A549 (cell line): ENCODE data around the gene MSH2. TPM values are rescaled to one million over a fixed set of nuclear protein-coding genes. Genes with fewer than 3 reads are reported as not detected.

Source experiments
- ATAC-seq, 2 experiments: fragments of 200-7000 bp in 1 of 2; fragments of >200 bp in 1 of 2; cut with Nextera tagmentation in 1 of 2; cut with Tn5 transposase in 1 of 2; 3 replicates each; pipeline versions ENCODE4 v1.8.0 to v1.9.1; 2018 to 2020; ENCODE audit warnings: mild to moderate bottlenecking in 1 of 2, moderate library complexity in 1 of 2
- CTCF ChIA-PET: fragments of 300-600 bp; sonication (Branson Sonifier 250); formaldehyde crosslinking; extraction: SDS; loops from one replicate; lab custom pipeline; 2021; ENCODE audit warnings: antibody characterized with exemption, inconsistent platforms; lab: Yijun Ruan, JAX
- POLR2A ChIA-PET: fragments of 350-600 bp; formaldehyde crosslinking; extraction: SDS; loops from one replicate; lab custom pipeline; 2021; ENCODE audit warnings: antibody characterized with exemption, inconsistent platforms; lab: Yijun Ruan, JAX
- DNase-seq, 2 experiments: peaks; one replicate each; pipeline versions ENCODE4 v3.0.0 to v3.0.0-alpha.2; 2011 to 2016; ENCODE audit warnings: low read depth in 1 of 2, low spot score in 1 of 2
- FAIRE-seq: peaks from 2 replicates; lab custom pipeline; 2011; peaks lifted over from hg19 to GRCh38; lab: Jason Lieb, UNC
- H3K27ac ChIP-seq, 2 experiments: fragments of >200 bp; sonication (Bioruptor Twin); formaldehyde crosslinking; 3 replicates each; pipeline ENCODE4 v1.5.1; 2016 to 2017
- H3K4me1 ChIP-seq: fragments of >200 bp; sonication (Bioruptor Twin); formaldehyde crosslinking; 3 replicates; pipeline ENCODE4 v1.6.1; 2016
- H3K4me2 ChIP-seq: fragments of >200 bp; sonication (Bioruptor Twin); formaldehyde crosslinking; 3 replicates; pipeline ENCODE4 v1.6.1; 2016
- H3K4me3 ChIP-seq: fragments of >200 bp; sonication (Bioruptor Twin); formaldehyde crosslinking; 3 replicates; pipeline ENCODE4 v1.5.1; 2016
- H3K9me3 ChIP-seq: fragments of >200 bp; sonication (Bioruptor Twin); formaldehyde crosslinking; 3 replicates; pipeline ENCODE4 v1.6.1; 2016
- CHD2 ChIP-seq: fragments of 150-350 bp; IDR thresholded peaks from 2 replicates; pipeline ENCODE4 v1.6.1; 2014; ENCODE audit warnings: low read length; ENCODE audit not compliant: partially characterized antibody
- CHD4 ChIP-seq: fragments of 200-600 bp; sonication (generic); IDR thresholded peaks from 2 replicates; pipeline ENCODE4 v1.6.1; 2016; ENCODE audit warnings: antibody characterized with exemption, mild to moderate bottlenecking, borderline replicate concordance
- EHF ChIP-seq: fragments of 250-450 bp; sonication (Bioruptor Pico); IDR thresholded peaks from 2 replicates; pipeline ENCODE4 v1.5.0; 2020; ENCODE audit warnings: mild to moderate bottlenecking
- EHMT2 ChIP-seq: fragments of 200-600 bp; sonication (generic); IDR thresholded peaks from 2 replicates; pipeline ENCODE4 v1.6.1; 2016; ENCODE audit warnings: antibody characterized with exemption, low read depth, mild to moderate bottlenecking, moderate library complexity
- EP300 ChIP-seq, 2 experiments: fragments of >200 bp; sonication (Bioruptor Twin); formaldehyde crosslinking; IDR thresholded peaks; 2 replicates in 1 of 2; 3 replicates in 1 of 2; pipeline ENCODE4 v1.6.1; 2016 to 2017
- ESRRA ChIP-seq: fragments of 150-350 bp; IDR thresholded peaks from 2 replicates; pipeline ENCODE4 v1.6.1; 2014; ENCODE audit warnings: mild to moderate bottlenecking, low read length, borderline replicate concordance
- FOSL2 ChIP-seq, 2 experiments: fragments of 450-650 bp in 1 of 2; fragments of >200 bp in 1 of 2; sonication (Bioruptor Twin) in 1 of 2; formaldehyde crosslinking; IDR thresholded peaks; 2 replicates each; pipeline versions ENCODE4 v1.5.0 to v1.6.1; 2016 to 2020; ENCODE audit warnings: mild to moderate bottlenecking in 1 of 2, moderate library complexity in 1 of 2
- FOXS1 ChIP-seq: fragments of 250-450 bp; sonication (Bioruptor Pico); IDR thresholded peaks from 2 replicates; pipeline ENCODE4 v1.5.0; 2020; ENCODE audit warnings: mild to moderate bottlenecking, moderate library complexity
- HDAC2 ChIP-seq: fragments of 200-600 bp; sonication (generic); IDR thresholded peaks from 2 replicates; pipeline ENCODE4 v1.6.1; 2016
- HOXB5 ChIP-seq: fragments of 250-450 bp; sonication (Bioruptor Pico); IDR thresholded peaks from 2 replicates; pipeline ENCODE4 v1.5.0; 2020; ENCODE audit warnings: mild to moderate bottlenecking, moderate library complexity
- KDM1A ChIP-seq: fragments of 200-600 bp; sonication (generic); IDR thresholded peaks from 2 replicates; pipeline ENCODE4 v1.6.1; 2016; ENCODE audit warnings: low read depth, mild to moderate bottlenecking
- KDM5A ChIP-seq: fragments of 200-600 bp; sonication (generic); IDR thresholded peaks from 2 replicates; pipeline ENCODE4 v1.6.1; 2016; ENCODE audit warnings: antibody characterized with exemption, mild to moderate bottlenecking
- NR3C1 ChIP-seq: fragments of >200 bp; sonication (Bioruptor Twin); formaldehyde crosslinking; IDR thresholded peaks from 3 replicates; pipeline ENCODE4 v1.6.1; 2017
- PHF8 ChIP-seq: fragments of 200-600 bp; sonication (generic); IDR thresholded peaks from 2 replicates; pipeline ENCODE4 v1.6.1; 2016; ENCODE audit warnings: low read depth, mild to moderate bottlenecking, antibody characterized with exemption, moderate library complexity, borderline replicate concordance
- POLR2A ChIP-seq: IDR thresholded peaks from 2 replicates; pipeline ENCODE4 v1.6.1; 2012; ENCODE audit warnings: mild to moderate bottlenecking, low read length
- RCOR1 ChIP-seq: fragments of 150-350 bp; IDR thresholded peaks from 2 replicates; pipeline ENCODE4 v1.6.1; 2014; ENCODE audit warnings: antibody characterized with exemption, low read length, low read depth
- RFX5 ChIP-seq: fragments of 450-650 bp; IDR thresholded peaks from 2 replicates; pipeline ENCODE4 v1.7.1; 2014; ENCODE audit warnings: antibody characterized with exemption, mild to moderate bottlenecking, moderate library complexity
- RNF2 ChIP-seq: fragments of 200-600 bp; sonication (generic); IDR thresholded peaks from 2 replicates; pipeline ENCODE4 v1.6.1; 2016; ENCODE audit warnings: low read depth, mild to moderate bottlenecking, antibody characterized with exemption, moderate library complexity, borderline replicate concordance
- SMC3 ChIP-seq: fragments of >200 bp; sonication (Bioruptor Twin); formaldehyde crosslinking; IDR thresholded peaks from 3 replicates; pipeline ENCODE4 v1.6.1; 2018; ENCODE audit warnings: inconsistent platforms
- ZFP36 ChIP-seq: fragments of 450-650 bp; IDR thresholded peaks from 2 replicates; pipeline ENCODE4 v1.6.1; 2014; ENCODE audit warnings: borderline replicate concordance; ENCODE audit not compliant: partially characterized antibody
- ZSCAN20 ChIP-seq: fragments of 250-450 bp; sonication (Bioruptor Pico); IDR thresholded peaks from 2 replicates; pipeline ENCODE4 v1.8.0; 2022; ENCODE audit warnings: mild to moderate bottlenecking, moderate library complexity
- WGBS: methylation state at CpG from one replicate; pipeline ENCODE4 v1.1.6; 2017; ENCODE audit errors: missing lambda C conversion rate; 5-methylcytosine and 5-hydroxymethylcytosine counted together
- polyA plus RNA-seq, 4 experiments: library from polyadenylated mRNA; depleted of rRNA in 3 of 4; stranded (reverse); fragments of >200 nt; fragmentation: RNase III in 1 of 4; extraction: RNeasy Plus Mini Kit Qiagen cat#74134 plus additional on column Dnase treatment in 1 of 4; gene quantifications; 2 replicates in 3 of 4; 3 replicates in 1 of 4; pipeline ENCODE4 v1.2.3, GENCODE V29; 2011 to 2017
- small RNA-seq, 6 experiments: library from RNA; depleted of rRNA; stranded (forward); fragments of <200 nt; gene quantifications; one replicate each; pipeline ENCODE3, GENCODE V24; 2012

The MSH2 gene
- polyA plus RNA-seq, 2 of the 4 experiments (the other 2 are of a cell fraction) = 52.8 to 59.0 TPM

GRCh38 chr2:47530105-47530760 lies 127.3 kb downstream of the MSH2 start:
- H3K9me3 ChIP-seq = no peaks in the 10 kb centered on the region
- DNase-seq = no peak
- WGBS = 75% methylated on average over 16 of the region's 16 CpGs
- H3K4me1 ChIP-seq = peaks cover 5% of the 10 kb centered on the region; the same call in 1 of the 3 replicates
- TF ChIP-seq FOSL2 (IDR thresholded peaks at IDR 0.05) (no peak), FOSL2 (CRISPR knock-in tag; IDR thresholded peaks at IDR 0.05) (no peak), POLR2A (no peak), RCOR1 (no peak), ESRRA (no peak), EHMT2 (no peak), HOXB5 (CRISPR knock-in tag) (no peak), SMC3 (no peak), ZFP36 (no peak), RFX5 (no peak), KDM1A (no peak), PHF8 (no peak), EP300 (IDR thresholded peaks at IDR 0.05) (no peak), HDAC2 (no peak), NR3C1 (no peak), CHD4 (no peak), CHD2 (no peak), FOXS1 (CRISPR knock-in tag) (no peak), KDM5A (no peak), ZSCAN20 (CRISPR knock-in tag) (no peak), RNF2 (no peak)
- no peak overlapping the region for H3K4me2 ChIP-seq
- ChIA-PET POLR2A (no interaction called here), CTCF (interaction anchor here (1.1 kb wide), 1 partner anchor 237 kb away, joined by 4 read pairs; no protein-coding TSS in a partner anchor)
- no peak for FAIRE-seq
- ATAC-seq = no peak
- no peak overlapping the region for H3K27ac ChIP-seq
- no peak overlapping the region for H3K4me3 ChIP-seq

- no peak for FAIRE-seq
- Histone ChIP-seq H3K9me3 (no peaks in the 10 kb centered on the region), H3K4me3 (no peak overlapping the region), H3K4me2 (no peak overlapping the region), H3K27ac (no peak overlapping the region), H3K4me1 (peaks cover 5% of the 10 kb centered on the region; the same call in 1 of the 3 replicates)
- ATAC-seq = no peak
- CTCF ChIA-PET = interaction anchor here (0.7 to 1.4 kb wide), 3 partner anchors 17 to 236 kb away, joined by 3 to 5 read pairs (median 4); no protein-coding TSS in a partner anchor
- DNase-seq = no peak
- 82% methylated on average over 5 of the region's 5 CpGs for WGBS
- POLR2A ChIA-PET = no interaction called here
- no peak for TF ChIP-seq EHF (CRISPR knock-in tag)
- no peak for TF ChIP-seq RCOR1
Measured at GRCh38 chr2:47531378-47532042, 128.6 kb downstream of the MSH2 start.

Small RNA genes within 50 kb of the gene (small RNA-seq; reads per million reads assigned to genes)
- gene MIR559 (0 to 4.5 (median 0.94) reads per million in 6 experiments), gene RF00017 (0 reads per million in 6 experiments), gene RN7SKP119 (0 reads per million in 6 experiments)

Other genes starting within 250 kb of the MSH2 start
- 0.09 and 0.13 TPM in 2 replicates for gene STPG4, start 247.8 kb upstream of the MSH2 start, polyA plus RNA-seq (2011; rRNA removed)
- gene STPG4, start 247.8 kb upstream of the MSH2 start, polyA plus RNA-seq (2017; fragmentation: RNase III; extraction: RNeasy Plus Mini Kit Qiagen cat#74134 plus additional on column Dnase treatment) = 0.05 to 0.16 TPM (median 0.14 TPM) in 3 replicates
- 1,000 and 1,652 TPM in 2 replicates for gene CALM2, start 226.6 kb upstream of the MSH2 start, polyA plus RNA-seq (2011; rRNA removed)
- 1,376 to 1,704 TPM (median 1,440 TPM) in 3 replicates for gene CALM2, start 226.6 kb upstream of the MSH2 start, polyA plus RNA-seq (2017; fragmentation: RNase III; extraction: RNeasy Plus Mini Kit Qiagen cat#74134 plus additional on column Dnase treatment)
- 10.6 and 15.6 TPM in 2 replicates for gene EPCAM, start 33.8 kb upstream of the MSH2 start, polyA plus RNA-seq (2011; rRNA removed)
- 4.1 to 5.4 TPM (median 4.8 TPM) in 3 replicates for gene EPCAM, start 33.8 kb upstream of the MSH2 start, polyA plus RNA-seq (2017; fragmentation: RNase III; extraction: RNeasy Plus Mini Kit Qiagen cat#74134 plus additional on column Dnase treatment)
- 0.01 TPM in 2 replicates for gene KCNK12, start 167.8 kb downstream of the MSH2 start, polyA plus RNA-seq (2011; rRNA removed)
- 0.01 TPM in 2 of 3 replicates, not detected in the other for gene KCNK12, start 167.8 kb downstream of the MSH2 start, polyA plus RNA-seq (2017; fragmentation: RNase III; extraction: RNeasy Plus Mini Kit Qiagen cat#74134 plus additional on column Dnase treatment)